Neutrophil (primary cell): ENCODE measurements around the gene IRF4.

Experiments used
- H3K27ac ChIP-seq: fragments of 200-600 bp; sonication (generic); 2 replicates; pipeline ENCODE4 v1.5.1; 2016; ENCODE audit warnings: mild to moderate bottlenecking, moderate library complexity
- H3K27me3 ChIP-seq: fragments of 200-600 bp; sonication (generic); 2 replicates; pipeline ENCODE4 v1.6.0; 2016; ENCODE audit warnings: mild to moderate bottlenecking
- H3K36me3 ChIP-seq: fragments of 200-600 bp; sonication (generic); 2 replicates; pipeline ENCODE4 v1.5.1; 2017
- H3K4me1 ChIP-seq, 2 experiments: fragments of 200-600 bp in 1 of 2; sonication (generic) in 1 of 2; 1 replicate in 1 of 2; 2 replicates in 1 of 2; pipeline versions ENCODE4 v1.5.1 to v1.6.1; 2013 to 2016; ENCODE audit warnings: low read depth in 1 of 2, low read length in 1 of 2, mild to moderate bottlenecking in 1 of 2, moderate library complexity in 1 of 2; ENCODE audit not compliant: control insufficient read depth in 1 of 2, insufficient read depth in 1 of 2
- H3K4me3 ChIP-seq, 2 experiments: fragments of 200-600 bp in 1 of 2; sonication (generic) in 1 of 2; 1 replicate in 1 of 2; 2 replicates in 1 of 2; pipeline ENCODE4 v1.5.1; 2013 to 2016; ENCODE audit warnings: low read depth in 1 of 2, low read length in 1 of 2, mild to moderate bottlenecking in 1 of 2, moderate library complexity in 1 of 2
- H3K9me3 ChIP-seq: fragments of 200-600 bp; sonication (generic); 2 replicates; pipeline ENCODE4 v1.5.1; 2016
- CTCF ChIP-seq: fragments of 200-600 bp; sonication (generic); IDR thresholded peaks from 2 replicates; pipeline ENCODE4 v1.5.1; 2016; ENCODE audit warnings: antibody characterized with exemption

The IRF4 gene

GRCh38 chr6:347951-348859 is 43.3 kb upstream of the IRF4 start:
- Histone ChIP-seq H3K27me3 (no peaks in the 10 kb centered on the region), H3K9me3 (no peaks in the 10 kb centered on the region), H3K4me3 (no peak overlapping the region), H3K36me3 (peaks cover 51% of the 10 kb centered on the region), H3K4me1 (no peaks in the 10 kb centered on the region), H3K27ac (no peak overlapping the region)
- TF ChIP-seq CTCF: no peak

- no peak overlapping the region for H3K27ac ChIP-seq
- no peaks in the 10 kb centered on the region for H3K9me3 ChIP-seq
- H3K4me3 ChIP-seq: no peak overlapping the region
- H3K36me3 ChIP-seq: peaks cover 51% of the 10 kb centered on the region
- no peaks in the 10 kb centered on the region for H3K27me3 ChIP-seq
- no peak for TF ChIP-seq CTCF
- H3K4me1 ChIP-seq: no peaks in the 10 kb centered on the region
Observed at GRCh38 chr6:348860-349396, 42.6 kb upstream of the IRF4 start.

- Histone ChIP-seq H3K4me1 (no peaks in the 10 kb centered on the region), H3K36me3 (peaks cover 51% of the 10 kb centered on the region), H3K4me3 (no peak overlapping the region), H3K27me3 (no peaks in the 10 kb centered on the region), H3K9me3 (no peaks in the 10 kb centered on the region), H3K27ac (no peak overlapping the region)
- no peak for TF ChIP-seq CTCF
Observed at GRCh38 chr6:349491-349921, 42.0 kb upstream of the IRF4 start.

- H3K4me3 ChIP-seq: no peak overlapping the region
- H3K27me3 ChIP-seq: no peaks in the 10 kb centered on the region
- TF ChIP-seq CTCF: no peak
- no peaks in the 10 kb centered on the region for H3K4me1 ChIP-seq
- no peak overlapping the region for H3K27ac ChIP-seq
- H3K36me3 ChIP-seq: peaks cover 51% of the 10 kb centered on the region
- H3K9me3 ChIP-seq: no peaks in the 10 kb centered on the region
Observed at GRCh38 chr6:350371-350770, 41.2 kb upstream of the IRF4 start.

GRCh38 chr6:351011-351866 is 40.3 kb upstream of the IRF4 start:
- no peaks in the 10 kb centered on the region for H3K27me3 ChIP-seq
- no peak for TF ChIP-seq CTCF
- H3K4me3 ChIP-seq: no peak overlapping the region
- no peaks in the 10 kb centered on the region for H3K9me3 ChIP-seq
- no peak overlapping the region for H3K27ac ChIP-seq
- peaks cover 50% of the 10 kb centered on the region for H3K36me3 ChIP-seq
- no peaks in the 10 kb centered on the region for H3K4me1 ChIP-seq
